Left renal pelvis (tissue), 4 donors: Measurements from ENCODE around the gene RIC3. TPM values are rescaled to one million over a fixed set of nuclear protein-coding genes. Genes with fewer than 3 reads are reported as not detected.

Experiments used
- DNase-seq, 4 donors: peaks; one replicate each; pipeline ENCODE4 v3.0.0-alpha.2; 2013; ENCODE audit warnings: low read depth in 4 of 4, low spot score in 3 of 4
- polyA plus RNA-seq, 4 donors: library from polyadenylated mRNA; unstranded; fragments of 120-200 nt; gene quantifications; one replicate each; pipeline ENCODE4 v1.2.1, GENCODE V29; 2013; ENCODE audit not compliant: insufficient read length in 4 of 4

RIC3 gene
- polyA plus RNA-seq, result 10 to 100 TPM in 3 of 4 donors, 1 to 10 TPM in 1; 6.6 to 18.1 (median 12.5) TPM

- DNase-seq, result no peak
These were observed at the start of gene RIC3 for GRCh38 chr11:8168485-8169257. RIC3 (minus strand) TSS chr11:8169025; CDS start chr11:8168989, 36 bp downstream.

GRCh38 chr11:8218409-8218808, 49.6 kb upstream of the RIC3 start:
- DNase-seq, result no peak

- no peak for DNase-seq
These were observed 49.1 kb upstream of the RIC3 start for GRCh38 chr11:8217926-8218325.

- no peak for DNase-seq
These were observed 48.3 kb upstream of the RIC3 start for GRCh38 chr11:8217136-8217535.

GRCh38 chr11:8213376-8213775, 44.6 kb upstream of the RIC3 start:
- no peak for DNase-seq

- DNase-seq, result no peak
These were observed 40.5 kb upstream of the RIC3 start for GRCh38 chr11:8209208-8209807.

GRCh38 chr11:8207080-8208000, 38.5 kb upstream of the RIC3 start:
- DNase-seq, result no peak

- no peak for DNase-seq
These were observed 37.6 kb upstream of the RIC3 start for GRCh38 chr11:8206251-8207079.

GRCh38 chr11:8205566-8205965, 36.7 kb upstream of the RIC3 start:
- no peak for DNase-seq

- no peak for DNase-seq
These were observed 35.8 kb upstream of the RIC3 start for GRCh38 chr11:8204596-8204995.

- DNase-seq, result no peak
These were observed 35.2 kb upstream of the RIC3 start for GRCh38 chr11:8204025-8204424.

GRCh38 chr11:8203414-8203715, 34.5 kb upstream of the RIC3 start:
- no peak for DNase-seq

- no peak for DNase-seq
These were observed 33.9 kb upstream of the RIC3 start for GRCh38 chr11:8202516-8203413.

GRCh38 chr11:8201644-8202365, 33.0 kb upstream of the RIC3 start:
- DNase-seq, result no peak

GRCh38 chr11:8199676-8200075, 30.9 kb upstream of the RIC3 start:
- no peak for DNase-seq

GRCh38 chr11:8196749-8197148, 27.9 kb upstream of the RIC3 start:
- DNase-seq, result no peak

- no peak for DNase-seq
These were observed 26.1 kb upstream of the RIC3 start for GRCh38 chr11:8194956-8195355.

GRCh38 chr11:8192896-8193209, 24.0 kb upstream of the RIC3 start:
- no peak for DNase-seq
